Panc1 (cell line): ENCODE measurements around the gene FAM124B. TPM values are rescaled to one million over a fixed set of nuclear protein-coding genes. Genes with fewer than 3 reads are reported as not detected.

Source experiments
- ATAC-seq: fragments of 200-7000 bp; cut with Tn5 transposase; 2 replicates; pipeline ENCODE4 v1.9.1; 2020; ENCODE audit warnings: mild to moderate bottlenecking, moderate library complexity
- BruUV-seq: library from RNA; stranded (reverse); fragments of 400-500 nt; replicated peaks from 2 replicates; lab custom pipeline; 2021; lab: Mats Ljungman, UMichigan
- CTCF ChIA-PET: fragments of 300-600 bp; sonication (Branson Sonifier 250); formaldehyde crosslinking; loops from one replicate; lab custom pipeline; 2022; ENCODE audit warnings: antibody characterized with exemption; lab: Charles Lee
- POLR2A ChIA-PET: fragments of 300-600 bp; sonication (Branson Sonifier 250); formaldehyde crosslinking; loops from one replicate; lab custom pipeline; 2022; ENCODE audit warnings: antibody characterized with exemption; lab: Charles Lee
- DNase-seq: peaks from one replicate; pipeline ENCODE4 v3.0.0-alpha.2; 2010; ENCODE audit warnings: low read depth, low spot score
- H3K27ac ChIP-seq: 2 replicates; pipeline ENCODE4 v1.5.1; 2011; ENCODE audit warnings: mild to moderate bottlenecking, low read length, inconsistent platforms
- H3K27me3 ChIP-seq: fragments of 200-500 bp; sonication (Bioruptor generic); 2 replicates; pipeline ENCODE4 v1.6.0; 2014; ENCODE audit warnings: low read length, inconsistent platforms; ENCODE audit not compliant: control insufficient read depth, insufficient read depth
- H3K36me3 ChIP-seq: fragments of 200-500 bp; sonication (Bioruptor generic); 2 replicates; pipeline ENCODE4 v1.5.1; 2014; ENCODE audit warnings: inconsistent platforms, mild to moderate bottlenecking, low read length, moderate library complexity; ENCODE audit not compliant: control insufficient read depth, insufficient read depth
- H3K4me1 ChIP-seq: 2 replicates; pipeline ENCODE4 v1.5.1; 2011; ENCODE audit warnings: inconsistent platforms, mild to moderate bottlenecking, low read length, moderate library complexity; ENCODE audit not compliant: control insufficient read depth, insufficient read depth
- H3K4me3 ChIP-seq, 2 experiments: 2 replicates each; pipeline ENCODE4 v1.5.1; 2011 to 2012; ENCODE audit warnings: low read depth in 2 of 2, low read length in 2 of 2, mild to moderate bottlenecking in 2 of 2, inconsistent platforms in 1 of 2, moderate library complexity in 1 of 2
- H3K9me3 ChIP-seq: fragments of 200-500 bp; sonication (Bioruptor generic); 2 replicates; pipeline ENCODE4 v1.5.1; 2014; ENCODE audit warnings: low read depth, mild to moderate bottlenecking, inconsistent platforms, low read length, moderate library complexity; ENCODE audit not compliant: control insufficient read depth, insufficient read depth
- CTCF ChIP-seq: fragments of 450-650 bp; IDR thresholded peaks from 2 replicates; pipeline ENCODE4 v1.5.1; 2017; ENCODE audit warnings: mild to moderate bottlenecking
- POLR2AphosphoS5 ChIP-seq: IDR thresholded peaks from 2 replicates; pipeline ENCODE4 v1.6.1; 2012; ENCODE audit warnings: mild to moderate bottlenecking, low read depth, low read length, moderate library complexity
- REST ChIP-seq, 2 experiments: IDR thresholded peaks; 2 replicates each; pipeline ENCODE4 v1.6.1; 2011 to 2012; ENCODE audit warnings: low read depth in 2 of 2, control low read depth in 1 of 2, low read length in 1 of 2, mild to moderate bottlenecking in 1 of 2, moderate library complexity in 1 of 2; ENCODE audit not compliant: insufficient read depth in 1 of 2
- SIN3A ChIP-seq: IDR thresholded peaks from 2 replicates; pipeline ENCODE4 v1.6.1; 2012; ENCODE audit warnings: low read depth, mild to moderate bottlenecking, low read length, moderate library complexity, borderline replicate concordance; ENCODE audit not compliant: insufficient read depth
- TCF7L2 ChIP-seq: IDR thresholded peaks from 2 replicates; pipeline ENCODE4 v1.6.1; 2011; ENCODE audit warnings: mild to moderate bottlenecking, low read depth, low read length, inconsistent platforms
- in situ Hi-C: cut with HindIII; loops from 2 replicates; pipeline ENCODE4 v1.10.0; 2016; ENCODE audit warnings: low sequenced_read_pairs, low pct_unique_long_range_greater_than_20kb
- intact Hi-C: fragments of 100-400 bp; cut with micrococcal nuclease; formaldehyde crosslinking; loops from one replicate; pipeline ENCODE4 v1.10.0; 2022; ENCODE audit not compliant: unreplicated experiment
- total RNA-seq: library from RNA; stranded (reverse); gene quantifications from one replicate; pipeline ENCODE4 v1.2.1, GENCODE V29; 2021; ENCODE audit not compliant: unreplicated experiment

Gene FAM124B
- total RNA-seq, 1 experiment from 2014 or later, result 0.08 TPM

GRCh38 chr2:224393157-224393872 lies 8.6 kb downstream of the FAM124B start:
- POLR2A ChIA-PET, result no interaction called here
- DNase-seq (no peak), ATAC-seq (no peak)
- BruUV-seq, result no TSS peak
- no peaks in the 10 kb centered on the region for H3K4me1 ChIP-seq
- H3K27me3 ChIP-seq, result no peaks in the 10 kb centered on the region
- H3K27ac ChIP-seq, result no peak overlapping the region
- no peaks in the 10 kb centered on the region for H3K9me3 ChIP-seq
- in situ Hi-C loops (no loop called here), intact Hi-C loops (no loop called here)
- CTCF ChIA-PET, result no interaction called here
- TF ChIP-seq CTCF (no peak), SIN3A (no peak), POLR2AphosphoS5 (no peak), REST (IDR thresholded peaks at IDR 0.05; ENCODE audit: insufficient read depth in 1 of 2, low read depth in 2 of 2, low read length in 1 of 2) (no peak), TCF7L2 (no peak)
- H3K4me3 ChIP-seq, result no peak overlapping the region
- no peaks in the 10 kb centered on the region for H3K36me3 ChIP-seq

GRCh38 chr2:224392545-224392944 lies 9.4 kb downstream of the FAM124B start:
- DNase-seq, result no peak
- H3K36me3 ChIP-seq, result no peaks in the 10 kb centered on the region
- H3K27ac ChIP-seq, result no peak overlapping the region
- H3K4me3 ChIP-seq, result no peak overlapping the region
- in situ Hi-C loops, result no loop called here
- POLR2A ChIA-PET, result no interaction called here
- TF ChIP-seq TCF7L2, result no peak
- no peak for TF ChIP-seq SIN3A
- no peak for TF ChIP-seq REST (IDR thresholded peaks at IDR 0.05; ENCODE audit: insufficient read depth in 1 of 2, low read depth in 2 of 2, low read length in 1 of 2)
- no peak for TF ChIP-seq POLR2AphosphoS5
- no peak for TF ChIP-seq CTCF
- CTCF ChIA-PET, result no interaction called here
- ATAC-seq, result no peak
- no peaks in the 10 kb centered on the region for H3K27me3 ChIP-seq
- no TSS peak for BruUV-seq
- no peaks in the 10 kb centered on the region for H3K4me1 ChIP-seq
- no peaks in the 10 kb centered on the region for H3K9me3 ChIP-seq
- intact Hi-C loops, result no loop called here
